ENCODE measurements around the gene FBXO17.
A peak's percentile ranks its signal among the peaks of the same experiment; 100 is the strongest.
"Not testable (repeated sequence)": the region's sequence is repeated elsewhere in the genome, so short reads cannot be mapped to it uniquely, and the experiment has no call there.

The FBXO17 gene

GRCh38 chr19:38979812-38980211 is 4.3 kb upstream of the FBXO17 start:
- no peak for DNase-seq

GRCh38 chr19:38978326-38978689 is 2.8 kb upstream of the FBXO17 start:
- DNase-seq = no peak

- peak; percentile 81 to 82 for DNase-seq
Measured at GRCh38 chr19:38977445-38978325, 2.1 kb upstream of the FBXO17 start.

- no peak for DNase-seq
Measured at GRCh38 chr19:38975861-38976271, 324 bp upstream of the FBXO17 start.

- DNase-seq = no peak
Measured at GRCh38 chr19:38974624-38975213, 823 bp downstream of the FBXO17 start.

GRCh38 chr19:38971672-38972071 is 3.9 kb downstream of the FBXO17 start:
- DNase-seq = no peak

GRCh38 chr19:38970664-38971532 is 4.6 kb downstream of the FBXO17 start:
- DNase-seq = no peak

GRCh38 chr19:38966149-38966548 is 9.4 kb downstream of the FBXO17 start:
- not testable (repeated sequence) for DNase-seq

- DNase-seq = no peak
Measured at GRCh38 chr19:38964738-38965137, 10.8 kb downstream of the FBXO17 start.

- no peak for DNase-seq
Measured at GRCh38 chr19:38959618-38960017, 15.9 kb downstream of the FBXO17 start.

GRCh38 chr19:38958301-38958700 is 17.2 kb downstream of the FBXO17 start:
- DNase-seq = no peak

- DNase-seq = no peak
Measured at GRCh38 chr19:38956264-38956663, 19.3 kb downstream of the FBXO17 start.

GRCh38 chr19:38953677-38954076 is 21.9 kb downstream of the FBXO17 start:
- DNase-seq = no peak

GRCh38 chr19:38952395-38953165 is 23.0 kb downstream of the FBXO17 start:
- no peak for DNase-seq

GRCh38 chr19:38951187-38951586 is 24.4 kb downstream of the FBXO17 start:
- DNase-seq = no peak

- DNase-seq = peak; percentile 88 to 91
Measured at GRCh38 chr19:38949580-38950367, 25.8 kb downstream of the FBXO17 start.

- DNase-seq = no peak
Measured at GRCh38 chr19:38946229-38947010, 29.1 kb downstream of the FBXO17 start.

GRCh38 chr19:38945562-38946228 is 29.8 kb downstream of the FBXO17 start:
- DNase-seq = peak in 1 of 2 experiments; percentile 37

- peak in 1 of 2 experiments; percentile 37 for DNase-seq
Measured at GRCh38 chr19:38944981-38945506, 30.5 kb downstream of the FBXO17 start.
